HFFc6 (cell line): ENCODE data around the gene PRR7. TPM values are rescaled to one million over a fixed set of nuclear protein-coding genes. Genes with fewer than 3 reads are reported as not detected.

ENCODE experiments used
- DNase-seq: peaks from one replicate; pipeline ENCODE4 v3.0.0-alpha.2; 2018
- H3K27ac Mint-ChIP-seq: 2 replicates; pipeline ENCODE4 v1.8.0; 2020; ENCODE audit warnings: mild to moderate bottlenecking, mixed read lengths
- H3K27me3 Mint-ChIP-seq: 2 replicates; pipeline ENCODE4 v1.8.0; 2021; ENCODE audit warnings: mild to moderate bottlenecking, moderate library complexity, mixed read lengths; ENCODE audit not compliant: insufficient read depth
- H3K36me3 Mint-ChIP-seq: 2 replicates; pipeline ENCODE4 v1.8.0; 2021; ENCODE audit warnings: low read depth, mixed read lengths
- H3K4me1 Mint-ChIP-seq: 2 replicates; pipeline ENCODE4 v1.8.0; 2020; ENCODE audit warnings: low read depth, mixed read lengths
- H3K4me3 Mint-ChIP-seq: 2 replicates; pipeline ENCODE4 v1.8.0; 2020; ENCODE audit warnings: mild to moderate bottlenecking, moderate library complexity, mixed read lengths
- H3K9me3 Mint-ChIP-seq: 2 replicates; pipeline ENCODE4 v1.8.0; 2020; ENCODE audit warnings: mild to moderate bottlenecking, mixed read lengths
- total RNA-seq, 6 experiments: library from RNA; stranded (reverse); fragmentation: NEBNext Ultra II Directional; extraction: Animal tissue kit (Norgen Biotek cat#: 25700); gene quantifications; 2 replicates in 1 of 6; 3 replicates in 5 of 6; pipeline ENCODE4 v1.2.3, GENCODE V29; 2021
- TF ChIP-seq, protein P1 (sequence below): fragments of 200-600 bp; sonication (generic); IDR thresholded peaks from 2 replicates; pipeline ENCODE4 v1.5.0; 2021; ENCODE audit warnings: antibody characterized with exemption, mild to moderate bottlenecking

Gene PRR7
- total RNA-seq, 6 experiments from 2014 or later = 8.9 to 16.9 (median 10.4) TPM

DNA sequence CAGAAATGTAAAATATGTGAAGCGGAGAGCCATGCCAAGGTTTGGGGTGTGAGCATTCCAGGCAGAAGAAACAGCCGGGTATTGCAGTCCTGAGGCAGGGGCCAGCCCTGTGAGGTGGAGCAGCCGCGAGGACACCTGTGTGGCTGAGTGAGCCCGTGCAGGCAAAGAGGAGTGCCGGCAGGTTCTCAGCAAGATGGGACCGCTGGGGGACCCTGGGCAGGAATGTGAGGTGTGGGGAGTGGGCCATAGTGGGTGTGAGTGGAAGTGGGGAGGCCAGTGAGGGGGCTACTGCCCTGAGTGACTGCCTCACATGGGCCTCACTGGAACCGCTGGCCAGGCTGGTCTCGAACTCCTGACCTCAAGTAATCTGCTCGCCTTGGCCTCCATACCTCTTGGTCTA lies 8.1 kb upstream of the PRR7 start:
- Mint-ChIP-seq H3K4me1 (no peaks in the 10 kb centered on the region), H3K27me3 (no peaks in the 10 kb centered on the region; the same call in none of the 2 replicates), H3K4me3 (no peak overlapping the region), H3K36me3 (peaks cover 19% of the 10 kb centered on the region), H3K9me3 (no peaks in the 10 kb centered on the region), H3K27ac (no peak overlapping the region)
- TF ChIP-seq, protein P1, sequence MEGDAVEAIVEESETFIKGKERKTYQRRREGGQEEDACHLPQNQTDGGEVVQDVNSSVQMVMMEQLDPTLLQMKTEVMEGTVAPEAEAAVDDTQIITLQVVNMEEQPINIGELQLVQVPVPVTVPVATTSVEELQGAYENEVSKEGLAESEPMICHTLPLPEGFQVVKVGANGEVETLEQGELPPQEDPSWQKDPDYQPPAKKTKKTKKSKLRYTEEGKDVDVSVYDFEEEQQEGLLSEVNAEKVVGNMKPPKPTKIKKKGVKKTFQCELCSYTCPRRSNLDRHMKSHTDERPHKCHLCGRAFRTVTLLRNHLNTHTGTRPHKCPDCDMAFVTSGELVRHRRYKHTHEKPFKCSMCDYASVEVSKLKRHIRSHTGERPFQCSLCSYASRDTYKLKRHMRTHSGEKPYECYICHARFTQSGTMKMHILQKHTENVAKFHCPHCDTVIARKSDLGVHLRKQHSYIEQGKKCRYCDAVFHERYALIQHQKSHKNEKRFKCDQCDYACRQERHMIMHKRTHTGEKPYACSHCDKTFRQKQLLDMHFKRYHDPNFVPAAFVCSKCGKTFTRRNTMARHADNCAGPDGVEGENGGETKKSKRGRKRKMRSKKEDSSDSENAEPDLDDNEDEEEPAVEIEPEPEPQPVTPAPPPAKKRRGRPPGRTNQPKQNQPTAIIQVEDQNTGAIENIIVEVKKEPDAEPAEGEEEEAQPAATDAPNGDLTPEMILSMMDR = no peak
- no peak for DNase-seq

DNA sequence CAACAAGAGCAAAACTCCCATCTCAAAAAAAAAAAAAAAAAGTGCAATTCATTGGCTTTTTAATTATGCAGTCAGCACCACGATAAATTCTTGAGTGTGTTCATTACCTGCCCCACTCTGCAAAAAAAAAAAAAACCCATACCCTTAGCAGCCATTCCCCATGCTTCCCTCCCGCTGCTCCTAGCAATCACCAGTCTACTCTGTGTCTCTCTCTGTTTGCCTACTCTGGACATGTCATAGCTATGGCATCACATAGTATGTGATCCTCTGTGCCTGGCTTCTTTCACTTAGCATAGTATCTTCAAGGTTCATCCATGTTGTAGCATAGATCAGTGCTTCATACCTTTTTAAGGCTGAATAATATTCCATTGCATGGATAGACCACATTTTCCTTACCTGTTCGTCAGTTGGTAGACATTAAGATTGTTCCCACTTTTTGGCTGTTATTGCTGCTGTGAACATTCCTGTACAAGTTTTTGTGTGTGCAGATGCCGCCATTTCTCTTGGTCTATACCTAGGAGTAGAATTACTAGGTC lies 7.0 kb upstream of the PRR7 start:
- Mint-ChIP-seq H3K27me3 (peaks cover 3% of the 10 kb centered on the region), H3K4me1 (no peaks in the 10 kb centered on the region; the same call in 1 of the 2 replicates), H3K27ac (no peak overlapping the region), H3K9me3 (no peaks in the 10 kb centered on the region), H3K4me3 (no peak overlapping the region), H3K36me3 (peaks cover 19% of the 10 kb centered on the region)
- DNase-seq = no peak
- TF ChIP-seq, protein P1 = no peak

DNA sequence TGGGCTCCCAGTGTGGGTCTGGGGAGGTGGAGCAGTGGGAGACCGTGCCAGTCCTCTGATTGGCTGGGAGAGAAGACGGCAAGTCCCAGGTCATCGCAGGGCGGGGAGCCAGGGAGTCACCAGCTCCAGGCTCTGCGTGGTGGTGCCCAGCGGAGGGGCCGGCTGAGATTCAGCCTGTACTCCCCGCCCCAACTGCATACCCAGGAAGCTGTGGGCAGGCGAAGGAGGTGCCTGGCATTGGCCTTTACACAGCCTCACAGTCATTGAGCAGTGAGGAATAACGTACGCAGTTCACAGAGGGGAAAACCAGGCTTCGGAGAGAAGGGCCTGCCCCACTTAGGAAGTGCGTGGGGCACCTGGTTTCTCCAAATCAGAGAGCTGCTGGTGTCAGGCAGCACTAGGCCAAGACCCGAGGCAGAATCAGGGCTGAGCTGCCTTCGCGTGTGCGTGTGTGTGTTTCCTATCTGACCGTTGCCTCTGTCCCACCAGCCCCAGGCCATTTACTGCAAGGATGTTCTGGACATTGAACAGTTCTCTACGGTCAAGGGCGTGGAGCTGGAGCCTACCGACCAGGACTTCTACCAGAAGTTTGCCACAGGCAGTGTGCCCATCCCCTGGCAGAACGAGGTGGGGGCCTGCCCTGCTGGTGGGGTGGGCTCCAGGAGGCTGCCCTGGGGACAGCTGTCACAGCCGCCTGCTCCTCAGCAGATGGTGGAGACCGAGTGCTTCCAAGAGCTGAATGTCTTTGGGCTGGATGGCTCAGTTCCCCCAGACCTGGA lies 6.2 kb upstream of the PRR7 start:
- Mint-ChIP-seq H3K36me3 (peaks cover 19% of the 10 kb centered on the region), H3K4me3 (no peak overlapping the region), H3K4me1 (peaks cover 3% of the 10 kb centered on the region), H3K9me3 (no peaks in the 10 kb centered on the region), H3K27ac (no peak overlapping the region), H3K27me3 (peaks cover 6% of the 10 kb centered on the region)
- TF ChIP-seq, protein P1 = no peak
- DNase-seq = no peak

DNA sequence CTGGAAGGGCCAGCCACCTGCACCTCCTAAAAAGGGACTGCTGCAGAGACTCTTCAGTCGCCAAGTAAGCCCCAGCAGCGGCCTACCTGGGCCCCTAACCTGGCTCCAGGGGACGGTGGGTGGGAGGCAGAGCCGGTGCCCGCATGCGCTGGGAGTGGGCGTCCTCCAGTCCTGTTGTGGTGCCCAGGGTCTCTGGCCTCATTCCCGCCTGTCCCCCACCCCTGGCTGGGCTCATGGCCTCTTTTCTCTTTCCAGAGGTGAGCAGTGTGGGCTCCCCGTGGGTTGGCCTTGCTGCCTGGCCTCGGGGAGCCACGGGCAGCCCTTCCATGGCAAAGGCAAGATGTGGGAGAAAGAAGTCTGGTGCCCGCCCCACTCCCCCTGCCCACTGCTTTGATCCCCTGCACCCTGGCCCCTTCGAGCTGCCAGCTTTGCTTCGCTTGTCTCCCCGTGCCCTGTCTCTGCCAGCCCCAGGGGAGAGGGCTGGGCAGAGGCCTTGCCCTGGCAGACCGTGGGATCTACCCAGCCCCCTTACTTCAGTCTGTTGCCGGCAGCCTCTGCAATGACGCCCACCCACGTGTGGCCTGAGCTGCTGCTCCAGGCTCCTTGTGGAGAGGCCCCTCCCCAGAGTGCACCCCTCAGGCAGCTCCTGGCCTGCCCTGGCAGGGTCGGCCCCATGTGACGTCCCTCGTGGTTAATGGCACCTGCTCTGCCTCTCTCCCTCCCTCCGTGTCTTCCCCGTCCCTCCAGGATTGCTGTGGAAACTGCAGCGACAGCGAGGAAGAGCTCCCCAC lies 5.4 kb upstream of the PRR7 start:
- H3K27ac Mint-ChIP-seq = no peak overlapping the region
- no peak overlapping the region for H3K4me3 Mint-ChIP-seq
- H3K4me1 Mint-ChIP-seq = peaks cover 11% of the 10 kb centered on the region
- H3K36me3 Mint-ChIP-seq = peaks cover 19% of the 10 kb centered on the region
- H3K27me3 Mint-ChIP-seq = peaks cover 6% of the 10 kb centered on the region
- DNase-seq = no peak
- TF ChIP-seq, protein P1 = no peak
- no peaks in the 10 kb centered on the region for H3K9me3 Mint-ChIP-seq

DNA sequence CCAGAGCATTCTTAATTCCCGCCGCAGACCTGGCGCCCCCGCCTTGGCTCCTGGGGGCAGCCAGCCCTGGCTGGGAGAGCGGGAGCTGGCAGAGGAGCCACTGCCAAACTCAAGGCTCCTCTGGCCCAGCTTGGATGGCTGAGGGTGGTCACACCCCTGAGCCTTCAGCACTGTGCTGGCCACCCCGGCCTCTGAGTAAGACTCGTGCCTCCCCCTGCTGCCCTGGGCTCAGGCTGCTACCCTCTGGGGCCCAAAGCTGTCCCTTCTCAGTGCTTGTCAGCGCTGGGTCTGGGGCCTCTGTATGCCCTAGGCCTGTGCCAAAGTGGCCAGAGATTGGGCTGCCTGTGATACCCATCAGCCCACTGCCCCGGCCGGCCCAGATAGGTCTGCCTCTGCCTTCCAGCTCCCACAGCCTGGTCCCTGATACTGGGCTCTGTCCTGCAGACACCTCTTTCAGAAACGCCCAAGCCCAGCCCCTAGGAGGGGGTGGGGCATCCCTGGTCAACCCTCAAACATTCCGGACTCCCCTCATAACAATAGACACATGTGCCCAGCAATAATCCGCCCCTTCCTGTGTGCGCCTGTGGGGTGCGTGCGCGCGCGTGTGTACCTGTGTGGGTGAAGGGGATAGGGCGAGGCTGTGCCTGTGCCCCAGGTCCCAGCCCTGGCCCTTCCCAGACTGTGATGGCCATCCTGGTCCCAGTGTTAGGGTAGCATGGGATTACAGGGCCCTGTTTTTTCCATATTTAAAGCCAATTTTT lies 4.4 kb upstream of the PRR7 start:
- H3K27me3 Mint-ChIP-seq = peaks cover 6% of the 10 kb centered on the region
- TF ChIP-seq, protein P1 = no peak

More for the DNA sequence above, 4.4 kb upstream of the PRR7 start:
- peaks cover 11% of the 10 kb centered on the region for H3K4me1 Mint-ChIP-seq
- no peak for DNase-seq
- H3K36me3 Mint-ChIP-seq = peaks cover 19% of the 10 kb centered on the region
- H3K27ac Mint-ChIP-seq = no peak overlapping the region
- no peaks in the 10 kb centered on the region for H3K9me3 Mint-ChIP-seq
- no peak overlapping the region for H3K4me3 Mint-ChIP-seq
